ENCODE measurements around the gene SORBS2.

Gene SORBS2

DNA sequence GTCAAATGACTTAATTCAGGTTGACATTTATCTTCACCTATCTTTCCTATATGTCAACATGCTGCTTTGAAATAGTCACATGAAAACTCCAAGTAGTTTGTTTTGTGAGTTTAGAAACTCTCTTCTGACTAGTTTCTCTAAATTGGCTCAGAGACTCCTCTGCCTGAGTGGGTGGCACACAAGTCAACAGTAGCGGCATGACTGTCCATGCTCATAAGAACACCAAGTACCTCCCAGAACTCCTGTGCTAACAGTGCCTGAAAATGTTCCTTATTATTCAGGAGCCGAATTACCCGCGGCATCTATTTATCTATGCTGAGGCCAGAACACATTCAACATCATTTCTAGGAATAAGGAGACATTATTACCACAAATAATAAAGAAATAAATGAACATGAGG lies 116.3 kb downstream of the SORBS2 start:
- Histone ChIP-seq H3K27ac (ENCODE audit: low read length) (no peak overlapping the region), H3K27me3 (ENCODE audit: control insufficient read depth in 1 of 2, insufficient read depth in 2 of 2, low read length in 2 of 2) (no peaks in the 10 kb centered on the region), H3K36me3 (ENCODE audit: control insufficient read depth in 2 of 2, insufficient read depth in 2 of 2, low read length in 2 of 2) (no peaks in the 10 kb centered on the region), H3K4me1 (ENCODE audit: control insufficient read depth, insufficient read depth, low read length) (no peaks in the 10 kb centered on the region), H3K9ac (ENCODE audit: low read length in 2 of 2) (no peak overlapping the region), H3K9me3 (ENCODE audit: control insufficient read depth in 2 of 2, low read length in 2 of 2) (no peaks in the 10 kb centered on the region), H3K4me3 (ENCODE audit: low read length in 2 of 2) (no peak overlapping the region)

DNA sequence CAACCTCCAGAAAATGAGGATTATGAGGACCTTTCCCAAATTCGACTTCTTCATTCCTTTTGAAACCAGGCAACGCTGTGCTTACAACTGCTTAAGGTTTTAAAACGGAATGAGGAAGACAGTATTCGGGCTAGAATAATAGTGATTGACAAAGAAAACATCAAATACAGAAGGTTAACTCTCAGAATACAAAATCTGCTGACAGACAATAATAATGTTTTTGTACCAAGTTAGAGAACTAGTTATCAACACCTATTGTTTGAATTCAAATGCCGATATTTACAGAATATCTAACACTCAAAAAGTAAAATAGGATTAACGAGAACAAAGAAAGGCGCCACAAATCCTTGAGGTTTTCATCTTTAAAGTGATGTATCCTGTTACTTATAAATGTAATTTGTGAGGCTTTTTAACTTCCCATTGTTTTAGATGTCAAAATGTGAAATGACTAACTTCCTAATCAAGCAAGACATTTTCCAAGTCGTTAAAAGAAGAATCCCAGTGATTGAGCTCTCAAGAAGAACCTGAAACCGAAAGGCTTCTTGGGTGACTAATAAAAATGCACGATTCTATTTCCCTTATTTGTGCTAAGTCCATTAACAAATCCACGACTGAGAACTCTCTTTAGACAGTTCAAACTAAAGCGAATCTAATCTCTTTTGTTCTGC lies 118.3 kb downstream of the SORBS2 start:
- Histone ChIP-seq H3K36me3 (ENCODE audit: control insufficient read depth in 2 of 2, insufficient read depth in 2 of 2, low read length in 2 of 2) (no peaks in the 10 kb centered on the region), H3K9me3 (ENCODE audit: control insufficient read depth in 2 of 2, low read length in 2 of 2) (no peaks in the 10 kb centered on the region), H3K4me1 (ENCODE audit: control insufficient read depth, insufficient read depth, low read length) (no peaks in the 10 kb centered on the region), H3K9ac (ENCODE audit: low read length in 2 of 2) (no peak overlapping the region), H3K4me3 (ENCODE audit: low read length in 2 of 2) (no peak overlapping the region), H3K27me3 (ENCODE audit: control insufficient read depth in 1 of 2, insufficient read depth in 2 of 2, low read length in 2 of 2) (no peaks in the 10 kb centered on the region), H3K27ac (ENCODE audit: low read length) (no peak overlapping the region)

DNA sequence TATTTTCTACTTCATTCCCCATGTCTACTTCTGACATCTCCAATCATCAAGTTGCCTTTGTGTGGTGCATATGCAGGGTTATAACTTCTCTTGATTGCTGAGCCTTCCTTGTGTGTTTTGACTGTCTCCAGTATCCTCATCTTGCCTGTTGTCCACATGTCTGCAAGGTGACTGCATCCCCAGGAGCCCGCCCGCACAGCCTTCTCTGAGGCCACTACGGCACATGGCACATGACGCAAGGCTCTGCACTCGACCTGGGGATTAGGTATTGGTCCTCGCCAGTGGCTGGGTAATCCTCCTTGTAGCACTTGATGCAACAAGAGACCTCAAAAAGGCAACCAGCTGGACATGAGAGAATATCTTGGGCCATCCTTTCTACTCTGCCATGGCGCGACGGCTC lies 122.6 kb downstream of the SORBS2 start:
- Histone ChIP-seq H3K4me3 (ENCODE audit: low read length in 2 of 2) (no peak overlapping the region), H3K27me3 (ENCODE audit: control insufficient read depth in 1 of 2, insufficient read depth in 2 of 2, low read length in 2 of 2) (no peaks in the 10 kb centered on the region), H3K9me3 (ENCODE audit: control insufficient read depth in 2 of 2, low read length in 2 of 2) (no peaks in the 10 kb centered on the region), H3K36me3 (ENCODE audit: control insufficient read depth in 2 of 2, insufficient read depth in 2 of 2, low read length in 2 of 2) (no peaks in the 10 kb centered on the region), H3K9ac (ENCODE audit: low read length in 2 of 2) (no peak overlapping the region), H3K4me1 (ENCODE audit: control insufficient read depth, insufficient read depth, low read length) (no peaks in the 10 kb centered on the region), H3K27ac (ENCODE audit: low read length) (no peak overlapping the region)

DNA sequence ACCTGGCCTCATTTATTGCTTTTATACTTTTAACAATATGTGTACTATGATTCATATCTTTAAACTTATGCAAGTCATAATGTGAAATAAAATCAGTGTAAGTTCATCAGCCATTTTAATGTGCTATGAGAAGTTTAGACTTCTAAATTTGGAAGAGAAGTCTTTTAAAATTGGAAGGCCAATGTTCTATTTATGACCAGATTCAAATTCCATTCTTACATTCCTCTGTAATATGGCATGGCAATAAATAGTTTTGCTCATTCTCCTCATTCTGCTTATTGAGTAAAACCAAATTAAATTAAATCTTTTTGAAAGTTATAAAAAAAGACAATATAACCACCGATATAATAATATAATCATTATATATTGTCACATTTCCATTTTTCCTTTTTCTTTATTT lies 126.2 kb downstream of the SORBS2 start:
- Histone ChIP-seq H3K36me3 (ENCODE audit: control insufficient read depth in 2 of 2, insufficient read depth in 2 of 2, low read length in 2 of 2) (no peaks in the 10 kb centered on the region), H3K4me1 (ENCODE audit: control insufficient read depth, insufficient read depth, low read length) (no peaks in the 10 kb centered on the region), H3K27ac (ENCODE audit: low read length) (no peak overlapping the region), H3K9ac (ENCODE audit: low read length in 2 of 2) (no peak overlapping the region), H3K4me3 (ENCODE audit: low read length in 2 of 2) (no peak overlapping the region), H3K27me3 (ENCODE audit: control insufficient read depth in 1 of 2, insufficient read depth in 2 of 2, low read length in 2 of 2) (no peaks in the 10 kb centered on the region), H3K9me3 (ENCODE audit: control insufficient read depth in 2 of 2, low read length in 2 of 2) (no peaks in the 10 kb centered on the region)

DNA sequence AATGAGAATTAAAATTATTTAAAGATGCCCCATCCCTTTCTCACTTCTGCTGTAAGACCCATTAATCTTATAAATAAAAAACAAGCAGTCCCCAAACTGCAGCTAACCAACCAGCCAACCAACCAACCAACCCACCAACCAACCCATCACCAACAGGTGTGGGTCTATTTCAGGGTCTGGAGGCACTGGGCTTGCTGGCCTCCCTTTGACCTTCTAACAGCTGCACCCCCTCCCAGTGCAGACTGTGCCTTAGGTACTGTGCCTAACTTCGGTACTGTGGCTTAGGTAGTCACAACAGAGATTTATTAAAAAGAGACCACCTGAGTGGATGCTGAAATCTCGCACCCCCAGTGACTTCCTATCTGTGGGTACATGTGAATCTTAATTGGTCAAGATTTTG lies 128.1 kb downstream of the SORBS2 start:
- H3K27ac ChIP-seq (ENCODE audit: low read length), result no peak overlapping the region
- H3K9ac ChIP-seq (ENCODE audit: low read length in 2 of 2), result no peak overlapping the region
- no peaks in the 10 kb centered on the region for H3K9me3 ChIP-seq (ENCODE audit: control insufficient read depth in 2 of 2, low read length in 2 of 2)
- H3K36me3 ChIP-seq (ENCODE audit: control insufficient read depth in 2 of 2, insufficient read depth in 2 of 2, low read length in 2 of 2), result no peaks in the 10 kb centered on the region
- no peaks in the 10 kb centered on the region for H3K4me1 ChIP-seq (ENCODE audit: control insufficient read depth, insufficient read depth, low read length)
- H3K27me3 ChIP-seq (ENCODE audit: control insufficient read depth in 1 of 2, insufficient read depth in 2 of 2, low read length in 2 of 2), result no peaks in the 10 kb centered on the region
- no peak overlapping the region for H3K4me3 ChIP-seq (ENCODE audit: low read length in 2 of 2)

DNA sequence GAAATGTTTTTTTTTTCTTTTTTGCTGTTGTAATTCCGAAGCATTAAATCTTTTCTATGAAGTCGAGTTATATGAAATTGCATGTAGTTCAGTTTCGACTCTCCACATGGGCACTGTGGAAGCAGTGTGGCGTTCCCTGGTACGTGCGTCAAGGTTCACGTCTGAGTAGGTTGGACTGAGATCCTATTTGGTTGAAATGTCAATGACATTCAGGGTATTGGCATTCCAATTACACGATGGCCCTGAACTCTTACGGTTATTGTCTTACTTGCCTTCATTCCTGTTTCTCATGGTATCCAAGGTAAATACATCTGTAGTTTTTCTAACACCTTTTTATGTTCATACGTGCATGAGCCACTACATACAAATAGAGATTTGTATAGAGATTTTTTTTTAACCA lies 128.8 kb downstream of the SORBS2 start:
- Histone ChIP-seq H3K4me3 (ENCODE audit: low read length in 2 of 2) (no peak overlapping the region), H3K27ac (ENCODE audit: low read length) (no peak overlapping the region)

DNA sequence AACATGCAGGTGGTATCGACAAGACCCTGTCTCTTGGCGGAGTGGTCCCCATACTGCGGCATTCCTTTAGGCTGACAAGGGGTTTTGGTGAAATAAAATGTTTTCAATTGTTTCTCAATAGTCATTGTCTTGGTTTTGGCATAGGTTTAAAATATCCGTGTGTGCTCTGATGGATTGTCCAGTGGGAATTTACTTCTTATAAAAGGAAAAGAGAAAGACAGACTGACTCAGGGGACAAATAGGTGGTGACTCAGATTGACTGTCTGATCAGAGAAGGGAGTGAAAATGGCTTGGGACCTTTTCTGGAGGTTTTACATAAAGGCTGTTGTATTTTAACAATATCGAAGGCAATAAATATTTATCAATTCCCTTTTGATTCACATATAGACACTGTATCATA lies 129.8 kb downstream of the SORBS2 start:
- H3K4me3 ChIP-seq (ENCODE audit: low read length in 2 of 2), result no peak overlapping the region
- H3K4me1 ChIP-seq (ENCODE audit: control insufficient read depth, insufficient read depth, low read length), result no peaks in the 10 kb centered on the region
- no peaks in the 10 kb centered on the region for H3K36me3 ChIP-seq (ENCODE audit: control insufficient read depth in 2 of 2, insufficient read depth in 2 of 2, low read length in 2 of 2)
- H3K27ac ChIP-seq (ENCODE audit: low read length), result no peak overlapping the region
- H3K27me3 ChIP-seq (ENCODE audit: control insufficient read depth in 1 of 2, insufficient read depth in 2 of 2, low read length in 2 of 2), result no peaks in the 10 kb centered on the region
- no peaks in the 10 kb centered on the region for H3K9me3 ChIP-seq (ENCODE audit: control insufficient read depth in 2 of 2, low read length in 2 of 2)
- H3K9ac ChIP-seq (ENCODE audit: low read length in 2 of 2), result no peak overlapping the region

More for the DNA sequence above, 128.8 kb downstream of the SORBS2 start:
- Histone ChIP-seq H3K36me3 (ENCODE audit: control insufficient read depth in 2 of 2, insufficient read depth in 2 of 2, low read length in 2 of 2) (no peaks in the 10 kb centered on the region), H3K27me3 (ENCODE audit: control insufficient read depth in 1 of 2, insufficient read depth in 2 of 2, low read length in 2 of 2) (no peaks in the 10 kb centered on the region), H3K4me1 (ENCODE audit: control insufficient read depth, insufficient read depth, low read length) (no peaks in the 10 kb centered on the region), H3K9ac (ENCODE audit: low read length in 2 of 2) (no peak overlapping the region), H3K9me3 (ENCODE audit: control insufficient read depth in 2 of 2, low read length in 2 of 2) (no peaks in the 10 kb centered on the region)

DNA sequence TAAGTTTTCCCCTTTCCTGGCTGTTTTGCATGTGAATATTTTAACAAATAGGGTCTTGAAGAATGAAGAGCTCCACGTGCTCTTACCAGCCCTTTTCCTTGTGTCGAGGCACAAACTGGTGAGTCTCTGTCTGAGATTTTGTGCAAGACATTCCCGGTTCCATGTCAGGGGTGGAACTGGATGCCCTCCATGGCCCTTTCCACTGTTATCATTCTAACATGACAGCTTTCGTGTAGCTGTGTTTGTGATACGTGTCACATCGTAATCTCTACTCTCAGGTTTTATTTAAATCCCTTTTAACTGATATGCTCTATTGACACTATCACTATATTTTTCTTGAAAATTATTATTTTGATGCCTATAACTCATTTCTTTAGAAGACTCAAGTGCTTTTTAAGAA lies 130.4 kb downstream of the SORBS2 start:
- no peaks in the 10 kb centered on the region for H3K36me3 ChIP-seq (ENCODE audit: control insufficient read depth in 2 of 2, insufficient read depth in 2 of 2, low read length in 2 of 2)

DNA sequence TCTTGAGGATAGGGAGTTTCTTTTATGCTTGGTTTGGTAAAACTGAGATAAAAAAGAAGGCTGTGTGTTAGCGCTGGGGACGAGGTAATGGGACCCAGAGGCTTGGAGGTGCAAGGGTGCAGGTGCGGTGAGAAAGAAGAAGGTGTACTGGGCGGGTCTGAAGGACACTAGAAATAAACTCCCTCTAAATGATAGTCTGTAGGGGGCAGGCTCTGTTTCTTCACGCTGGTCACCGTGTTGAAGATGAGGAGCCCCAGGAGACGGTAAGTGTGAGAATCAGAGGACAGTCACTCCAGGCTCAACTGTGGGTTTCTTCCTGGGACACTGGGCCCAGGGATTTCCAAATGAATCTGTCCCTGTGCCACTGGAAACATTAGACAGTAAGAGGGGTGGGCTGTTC lies 131.4 kb downstream of the SORBS2 start:
- Histone ChIP-seq H3K4me1 (ENCODE audit: control insufficient read depth, insufficient read depth, low read length) (no peaks in the 10 kb centered on the region), H3K27me3 (ENCODE audit: control insufficient read depth in 1 of 2, insufficient read depth in 2 of 2, low read length in 2 of 2) (no peaks in the 10 kb centered on the region), H3K9ac (ENCODE audit: low read length in 2 of 2) (no peak overlapping the region), H3K27ac (ENCODE audit: low read length) (no peak overlapping the region), H3K9me3 (ENCODE audit: control insufficient read depth in 2 of 2, low read length in 2 of 2) (no peaks in the 10 kb centered on the region), H3K36me3 (ENCODE audit: control insufficient read depth in 2 of 2, insufficient read depth in 2 of 2, low read length in 2 of 2) (no peaks in the 10 kb centered on the region), H3K4me3 (ENCODE audit: low read length in 2 of 2) (no peak overlapping the region)

More for the DNA sequence above, 130.4 kb downstream of the SORBS2 start:
- no peak overlapping the region for H3K9ac ChIP-seq (ENCODE audit: low read length in 2 of 2)
- H3K9me3 ChIP-seq (ENCODE audit: control insufficient read depth in 2 of 2, low read length in 2 of 2), result no peaks in the 10 kb centered on the region
- H3K27me3 ChIP-seq (ENCODE audit: control insufficient read depth in 1 of 2, insufficient read depth in 2 of 2, low read length in 2 of 2), result no peaks in the 10 kb centered on the region
- H3K4me1 ChIP-seq (ENCODE audit: control insufficient read depth, insufficient read depth, low read length), result no peaks in the 10 kb centered on the region
- no peak overlapping the region for H3K27ac ChIP-seq (ENCODE audit: low read length)
- no peak overlapping the region for H3K4me3 ChIP-seq (ENCODE audit: low read length in 2 of 2)

DNA sequence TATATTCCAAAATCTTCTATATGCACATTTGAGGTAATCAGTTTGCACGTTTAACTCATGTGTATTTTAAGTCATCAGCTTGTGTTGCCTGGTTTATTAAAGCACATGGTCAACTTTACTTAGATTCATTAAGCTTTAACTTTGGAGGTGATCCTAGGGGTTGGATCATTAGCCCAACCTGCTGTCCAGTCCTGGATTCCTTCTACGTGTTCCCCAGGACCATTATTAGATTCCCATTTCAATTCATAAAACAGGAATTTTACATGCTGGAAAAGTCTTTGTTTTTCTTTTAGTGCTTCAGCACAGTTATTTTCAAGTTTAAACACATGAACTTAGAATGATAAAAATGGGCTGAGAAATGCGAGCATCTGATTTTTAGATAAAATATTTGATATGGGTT lies 132.5 kb downstream of the SORBS2 start:
- no peak overlapping the region for H3K9ac ChIP-seq (ENCODE audit: low read length in 2 of 2)
- H3K27ac ChIP-seq (ENCODE audit: low read length), result no peak overlapping the region
- no peaks in the 10 kb centered on the region for H3K4me1 ChIP-seq (ENCODE audit: control insufficient read depth, insufficient read depth, low read length)
- H3K36me3 ChIP-seq (ENCODE audit: control insufficient read depth in 2 of 2, insufficient read depth in 2 of 2, low read length in 2 of 2), result no peaks in the 10 kb centered on the region
- H3K9me3 ChIP-seq (ENCODE audit: control insufficient read depth in 2 of 2, low read length in 2 of 2), result no peaks in the 10 kb centered on the region
- no peak overlapping the region for H3K4me3 ChIP-seq (ENCODE audit: low read length in 2 of 2)
- H3K27me3 ChIP-seq (ENCODE audit: control insufficient read depth in 1 of 2, insufficient read depth in 2 of 2, low read length in 2 of 2), result no peaks in the 10 kb centered on the region

DNA sequence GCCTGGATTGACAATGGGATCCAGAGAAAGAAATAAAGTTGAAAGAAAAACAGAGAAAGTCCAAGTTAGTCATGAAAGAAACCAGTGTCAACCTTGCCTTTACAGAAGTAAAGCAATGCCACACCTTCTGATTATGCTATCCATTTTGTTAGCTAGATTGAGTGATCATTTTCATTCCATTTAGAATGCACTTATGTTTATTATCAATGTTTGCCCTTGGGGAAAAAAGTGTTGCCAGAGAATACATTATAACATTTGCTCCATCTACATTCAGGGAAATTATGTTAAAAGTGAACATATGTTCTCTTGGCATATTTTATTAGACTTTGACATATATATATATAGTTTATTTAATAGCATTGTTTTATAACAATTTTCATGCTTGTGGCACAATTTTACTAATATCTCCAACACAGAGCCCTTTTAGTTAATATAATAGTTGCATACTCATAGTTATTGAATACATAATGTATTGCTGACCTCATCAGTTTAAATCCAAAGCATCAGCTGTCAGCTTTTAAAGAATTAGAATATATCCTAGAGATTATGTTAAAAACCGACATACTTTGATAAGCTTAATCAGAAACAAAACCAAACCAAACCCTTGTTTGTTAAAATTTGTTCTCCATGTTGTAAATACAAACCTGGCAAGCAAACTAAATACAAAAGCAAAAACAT lies 134.2 kb downstream of the SORBS2 start:
- Histone ChIP-seq H3K4me3 (ENCODE audit: low read length in 2 of 2) (no peak overlapping the region), H3K27ac (ENCODE audit: low read length) (no peak overlapping the region), H3K36me3 (ENCODE audit: control insufficient read depth in 2 of 2, insufficient read depth in 2 of 2, low read length in 2 of 2) (no peaks in the 10 kb centered on the region), H3K4me1 (ENCODE audit: control insufficient read depth, insufficient read depth, low read length) (no peaks in the 10 kb centered on the region), H3K9ac (ENCODE audit: low read length in 2 of 2) (no peak overlapping the region), H3K27me3 (ENCODE audit: control insufficient read depth in 1 of 2, insufficient read depth in 2 of 2, low read length in 2 of 2) (no peaks in the 10 kb centered on the region), H3K9me3 (ENCODE audit: control insufficient read depth in 2 of 2, low read length in 2 of 2) (no peaks in the 10 kb centered on the region)

Data from stomach smooth muscle (tissue), 2 donors.